Stimulated activated CD4-positive, alpha-beta T cell treated with anti-CD3 and anti-CD28 coated beads, Interleukin-15, amount 100 ng/mL, for 1 hour (primary cell): ENCODE measurements around the gene FGFRL1.

ENCODE experiments used
- DNase-seq, 2 donors: peaks; one replicate each; pipeline ENCODE4 v3.0.0-alpha.2; 2020; ENCODE audit warnings: low read depth in 1 of 2, low spot score in 1 of 2

Gene FGFRL1, protein sequence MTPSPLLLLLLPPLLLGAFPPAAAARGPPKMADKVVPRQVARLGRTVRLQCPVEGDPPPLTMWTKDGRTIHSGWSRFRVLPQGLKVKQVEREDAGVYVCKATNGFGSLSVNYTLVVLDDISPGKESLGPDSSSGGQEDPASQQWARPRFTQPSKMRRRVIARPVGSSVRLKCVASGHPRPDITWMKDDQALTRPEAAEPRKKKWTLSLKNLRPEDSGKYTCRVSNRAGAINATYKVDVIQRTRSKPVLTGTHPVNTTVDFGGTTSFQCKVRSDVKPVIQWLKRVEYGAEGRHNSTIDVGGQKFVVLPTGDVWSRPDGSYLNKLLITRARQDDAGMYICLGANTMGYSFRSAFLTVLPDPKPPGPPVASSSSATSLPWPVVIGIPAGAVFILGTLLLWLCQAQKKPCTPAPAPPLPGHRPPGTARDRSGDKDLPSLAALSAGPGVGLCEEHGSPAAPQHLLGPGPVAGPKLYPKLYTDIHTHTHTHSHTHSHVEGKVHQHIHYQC

DNA sequence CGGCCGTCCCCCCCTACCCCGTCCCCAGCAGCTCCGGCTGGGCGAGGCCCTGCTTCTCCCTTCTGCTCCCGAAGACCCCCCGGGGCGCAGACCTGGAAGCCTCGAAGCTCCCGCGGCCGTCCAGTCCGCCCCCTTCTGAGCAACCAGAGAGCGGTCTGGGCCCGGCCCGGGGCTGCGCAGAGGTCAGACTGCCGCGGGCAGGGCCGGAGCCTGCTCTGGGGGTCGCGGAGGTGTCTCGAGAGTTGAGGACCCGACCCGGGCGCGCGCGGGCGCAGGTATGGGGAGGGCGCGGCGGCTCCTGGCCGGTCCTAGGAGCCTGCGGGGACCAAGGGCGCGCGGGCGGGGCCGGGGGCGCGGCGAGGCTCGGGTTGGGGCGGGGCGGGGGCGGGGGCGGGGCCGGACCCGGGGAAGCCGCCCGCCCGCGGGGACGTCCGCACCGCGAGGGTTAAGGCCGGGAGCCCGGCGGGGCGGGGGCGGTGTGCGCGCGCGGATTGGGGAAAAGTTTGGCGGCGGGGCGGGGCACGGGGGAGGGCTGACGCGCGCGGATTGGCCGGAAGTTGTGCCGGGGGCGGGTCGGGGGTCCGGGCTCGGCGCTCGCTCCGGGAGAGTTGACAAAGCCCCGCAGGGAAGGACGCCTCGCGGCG lies at the start of gene FGFRL1:
TSS of gene FGFRL1 (plus strand) at position 605 of the 644 bp plus-strand sequence. CDS start 860 bp downstream, outside the sequence.
- peak; percentile 90 to 92 for DNase-seq

DNA sequence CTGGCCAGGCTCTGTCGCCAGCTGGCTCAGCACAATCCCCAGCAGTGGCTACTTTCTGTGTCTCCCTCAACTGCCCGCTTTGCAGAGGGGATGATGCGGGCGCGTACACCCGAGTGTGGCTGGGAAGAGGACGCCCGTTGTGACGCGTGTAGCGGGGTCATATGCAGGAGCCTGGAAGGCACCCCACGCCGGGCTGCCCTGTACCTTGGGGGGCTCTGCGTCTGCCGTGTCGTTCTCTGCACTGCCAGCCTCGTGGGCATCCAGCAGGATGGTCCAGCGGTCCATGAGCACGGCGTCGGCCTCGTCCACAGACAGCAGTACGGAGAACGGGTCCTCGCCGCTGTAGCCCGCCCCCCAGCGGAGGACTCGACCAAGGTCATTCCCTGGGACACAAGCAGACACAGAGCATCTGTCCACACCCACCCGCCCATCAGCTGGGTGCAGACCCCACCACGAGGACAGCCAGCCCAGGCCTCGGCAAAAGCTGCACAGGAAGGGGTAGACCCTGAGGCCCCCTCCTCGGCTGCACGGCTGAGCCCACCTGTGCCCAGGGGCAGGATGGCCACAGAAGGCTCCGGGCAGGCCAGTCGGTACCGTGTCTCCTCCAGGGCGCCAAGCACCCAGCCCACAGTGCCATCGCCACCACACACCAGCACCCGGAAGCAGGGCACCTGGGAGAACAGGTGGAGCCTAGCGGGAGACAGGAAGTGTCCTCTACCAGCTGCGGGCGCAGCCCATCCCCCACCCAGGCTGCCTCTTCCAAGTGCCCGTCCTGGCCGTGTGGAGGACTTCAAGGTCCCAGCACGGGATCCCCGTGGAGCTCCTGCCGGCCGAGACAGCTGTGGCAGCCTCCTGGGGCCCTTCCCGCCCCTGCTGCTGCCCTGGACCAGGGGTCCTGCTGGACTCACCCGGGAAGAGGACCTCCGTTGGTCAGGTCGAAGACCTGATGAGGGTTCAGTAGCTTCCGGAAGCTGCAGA lies 48.9 kb upstream of the FGFRL1 start:
- DNase-seq = no peak

DNA sequence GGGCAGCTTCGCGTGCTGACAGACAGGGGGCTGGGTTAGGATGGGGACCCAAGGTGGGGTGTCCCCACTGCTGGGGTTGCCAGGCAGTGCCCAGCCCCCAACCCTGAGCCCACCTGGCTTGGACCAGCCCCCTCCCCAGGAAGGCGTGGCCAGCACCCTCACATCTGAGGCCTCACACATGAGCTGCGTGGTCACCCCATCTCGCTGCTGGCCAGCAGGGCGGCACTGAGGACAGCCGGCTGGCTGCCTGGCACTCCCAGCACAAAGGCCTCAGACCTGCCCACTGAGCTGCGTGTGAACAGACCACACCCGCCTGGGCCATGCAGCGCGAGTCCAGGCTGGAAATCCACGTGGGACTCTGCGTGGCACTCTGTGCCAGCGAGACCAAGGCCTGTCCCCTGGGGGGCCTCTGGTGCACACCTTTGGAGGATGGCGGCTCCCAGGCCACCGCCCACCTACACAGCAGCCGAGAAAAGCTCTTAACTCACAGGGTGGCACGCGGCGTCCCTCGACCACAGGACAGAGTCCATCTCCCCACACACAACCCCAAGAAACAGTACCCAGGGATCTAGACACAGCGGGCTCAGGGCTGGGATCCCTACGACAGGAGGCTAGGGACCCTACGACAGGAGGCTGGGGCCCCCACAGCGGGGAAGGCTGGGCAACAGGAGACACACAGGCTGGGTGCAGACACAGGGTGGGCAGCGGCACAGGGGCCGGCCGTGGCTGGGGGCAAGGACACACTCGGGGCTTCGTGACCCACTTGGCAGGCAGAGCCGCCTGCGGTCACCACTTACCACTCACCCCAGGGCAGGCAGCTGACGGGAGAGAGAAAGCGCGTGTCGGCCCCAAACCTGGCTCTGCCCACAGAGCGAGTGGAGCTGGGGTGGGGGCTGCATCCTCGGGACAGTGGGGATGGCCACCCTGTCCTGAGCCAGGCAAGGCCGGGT lies 47.9 kb upstream of the FGFRL1 start:
- DNase-seq = no peak

DNA sequence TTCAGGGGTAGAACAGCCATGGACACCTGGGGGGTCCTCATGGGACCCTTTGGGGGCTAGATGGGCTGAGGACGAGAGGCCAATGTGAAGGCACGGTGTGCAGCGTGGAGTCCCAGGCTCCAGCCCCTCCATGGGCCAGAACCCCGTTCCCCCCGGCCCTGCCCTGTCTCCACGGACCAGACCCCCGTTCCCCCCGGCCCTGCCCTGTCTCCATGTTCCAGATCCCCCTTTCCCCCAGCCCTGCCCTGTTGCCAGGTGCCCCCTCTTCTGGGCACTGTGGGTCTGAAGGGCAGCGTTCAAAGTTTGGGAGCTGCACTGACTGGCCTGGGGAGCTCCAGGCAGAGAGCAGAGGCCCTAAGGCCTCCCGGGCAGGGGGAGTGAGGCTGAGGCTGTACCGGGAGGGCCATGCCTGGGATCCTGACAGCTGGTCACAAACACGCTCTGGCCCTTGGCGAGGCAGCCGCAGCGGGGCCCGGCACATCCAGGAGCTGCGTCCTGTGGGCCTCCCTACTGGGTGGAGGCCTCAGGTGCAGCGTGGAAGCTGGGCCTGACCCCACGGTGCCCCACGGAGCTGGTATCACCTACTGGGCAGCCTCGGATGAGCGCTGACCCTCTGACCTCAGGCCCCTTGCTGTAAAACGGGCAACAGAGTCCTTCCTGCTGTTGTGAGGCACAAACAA lies 46.9 kb upstream of the FGFRL1 start:
- DNase-seq = no peak

DNA sequence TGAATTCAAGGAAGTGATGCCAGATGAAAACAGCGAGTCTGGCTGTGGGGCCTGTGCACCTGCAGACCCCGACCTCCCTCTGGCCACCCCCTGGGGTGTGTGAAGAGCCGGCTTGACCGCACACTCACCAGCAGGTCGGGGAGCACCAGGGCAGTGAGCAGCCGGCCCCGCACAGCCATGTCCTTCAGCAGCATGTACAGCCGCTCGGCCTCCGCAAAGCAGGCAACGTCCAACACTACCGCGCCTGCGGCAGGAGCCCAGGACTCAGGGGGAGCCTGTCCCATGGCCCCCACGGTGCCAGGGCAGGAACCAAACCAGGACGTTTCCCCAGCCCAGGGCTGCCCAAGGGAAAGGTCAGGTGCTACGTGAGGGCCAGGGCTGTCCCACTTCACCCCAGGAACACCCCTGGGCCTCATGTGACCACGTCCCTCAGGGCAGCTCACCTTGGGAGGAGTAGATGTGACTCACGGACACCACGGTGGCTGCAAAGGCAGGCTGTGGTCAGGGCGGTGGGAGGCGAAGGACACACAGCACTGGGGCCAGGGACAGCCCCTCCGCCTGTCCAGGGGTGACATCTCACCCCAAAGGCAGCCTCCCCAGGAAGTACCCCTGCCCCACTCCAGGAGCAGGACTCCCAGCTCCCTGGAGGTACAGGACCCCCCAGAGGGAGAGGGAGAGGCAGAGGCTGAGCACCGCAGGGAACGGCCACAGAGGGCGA lies 46.2 kb upstream of the FGFRL1 start:
- DNase-seq = no peak

DNA sequence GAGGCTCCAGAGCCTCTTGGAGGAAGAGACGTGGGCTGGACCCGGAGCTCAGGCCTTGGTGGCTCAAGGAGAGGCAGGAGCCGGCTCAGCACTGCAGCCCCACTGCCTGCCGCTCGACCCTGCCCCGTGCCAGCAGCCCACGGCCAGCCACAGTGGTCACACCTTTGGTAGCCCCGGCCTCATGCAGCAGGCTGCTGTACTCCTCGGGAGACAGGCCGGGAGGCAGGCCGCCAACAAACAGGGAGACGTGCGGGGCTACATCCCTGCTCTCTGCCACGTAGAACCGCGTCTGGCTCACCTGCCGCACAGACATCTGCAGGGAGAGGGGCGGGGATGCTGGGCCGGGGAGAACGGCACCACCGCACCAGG lies 45.7 kb upstream of the FGFRL1 start:
- DNase-seq = no peak

DNA sequence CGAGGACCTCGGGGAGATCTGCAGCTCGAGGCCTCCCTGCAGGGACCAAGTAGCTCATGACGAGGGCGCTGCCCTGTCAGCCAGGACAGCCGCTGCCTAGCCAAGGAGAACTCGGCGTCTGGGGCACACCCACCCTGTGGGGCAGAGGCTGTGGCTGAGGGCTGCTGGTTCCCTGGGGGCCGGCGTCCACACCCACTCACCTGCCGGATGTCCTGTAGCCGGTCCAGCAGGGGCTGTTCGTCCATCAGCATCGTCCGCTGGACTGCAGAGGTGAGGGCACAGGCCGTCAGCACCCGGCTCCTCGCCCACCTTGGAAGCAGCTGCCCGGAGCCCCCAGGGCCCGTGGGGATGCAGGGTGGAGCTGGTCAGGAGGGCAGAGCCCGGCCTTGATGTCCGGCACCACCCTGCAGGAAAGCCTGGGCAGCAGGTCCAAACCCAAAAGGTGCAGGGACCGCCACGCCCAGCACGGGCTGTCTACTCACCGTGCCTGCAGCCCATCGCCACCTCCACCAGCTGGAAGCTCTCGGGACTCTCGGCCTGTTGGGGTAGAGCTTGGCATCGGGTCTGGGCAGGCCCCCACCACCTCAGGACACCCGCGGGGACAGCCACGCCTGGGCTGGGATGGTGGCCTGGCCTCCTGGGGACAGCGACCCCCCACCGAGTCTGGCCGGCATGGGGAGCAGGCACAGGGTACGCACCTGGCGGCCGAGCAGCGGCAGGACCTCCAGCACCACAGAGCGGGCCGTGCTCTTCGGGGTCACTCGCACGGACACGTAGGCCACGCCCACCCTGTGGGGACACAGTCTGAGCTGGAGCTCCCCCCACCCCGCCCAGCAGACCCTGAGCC lies 44.9 kb upstream of the FGFRL1 start:
- DNase-seq = no peak

DNA sequence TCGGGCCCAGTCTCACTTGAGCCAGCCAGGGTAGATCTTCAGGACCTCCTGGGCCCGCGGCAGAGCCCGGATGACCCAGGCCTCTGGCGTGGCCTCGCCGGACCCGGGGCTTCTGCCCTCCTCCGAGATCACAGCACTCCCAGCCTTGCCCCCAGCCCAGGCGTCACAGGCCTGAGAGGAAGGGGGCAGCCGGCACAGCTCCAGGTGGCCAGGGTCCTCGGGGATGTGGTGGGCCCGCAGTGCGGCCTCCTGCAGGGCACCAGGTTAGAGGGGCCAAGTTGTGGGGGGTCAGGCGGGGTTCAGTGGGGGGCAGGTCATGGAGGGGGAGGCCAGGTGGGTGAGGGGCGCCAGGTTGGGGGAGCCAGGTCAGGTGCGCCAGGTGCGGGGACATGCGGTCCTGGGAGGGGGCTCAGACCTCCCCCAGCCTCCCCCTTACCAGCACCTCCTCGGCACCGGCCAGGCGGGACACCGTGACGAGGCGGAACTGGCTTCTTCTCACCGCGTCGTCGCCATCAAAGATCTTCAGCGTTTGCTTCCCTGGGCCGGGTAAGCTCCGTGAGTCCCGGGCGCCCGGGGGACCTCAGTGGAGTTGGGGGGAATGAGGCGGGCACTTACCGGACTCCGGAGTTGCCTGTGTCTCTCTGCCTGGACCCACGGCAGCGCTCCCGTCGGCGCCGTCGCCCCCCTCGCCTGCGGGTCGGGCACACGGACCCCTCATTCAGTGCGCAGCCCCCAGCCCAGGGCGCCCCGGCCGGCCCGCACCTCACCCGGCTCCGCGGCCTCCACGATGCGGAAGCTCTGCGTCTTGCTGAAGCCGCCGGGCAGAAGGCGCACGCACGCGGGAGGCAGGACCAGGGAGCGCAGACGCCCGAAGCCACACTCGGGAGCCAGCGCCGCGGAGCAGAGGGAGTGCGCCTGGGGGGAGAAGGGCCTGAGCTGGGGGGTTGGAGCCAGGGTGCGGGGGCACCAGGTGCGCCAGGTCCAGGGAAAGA lies 44.0 kb upstream of the FGFRL1 start:
- DNase-seq = no peak

DNA sequence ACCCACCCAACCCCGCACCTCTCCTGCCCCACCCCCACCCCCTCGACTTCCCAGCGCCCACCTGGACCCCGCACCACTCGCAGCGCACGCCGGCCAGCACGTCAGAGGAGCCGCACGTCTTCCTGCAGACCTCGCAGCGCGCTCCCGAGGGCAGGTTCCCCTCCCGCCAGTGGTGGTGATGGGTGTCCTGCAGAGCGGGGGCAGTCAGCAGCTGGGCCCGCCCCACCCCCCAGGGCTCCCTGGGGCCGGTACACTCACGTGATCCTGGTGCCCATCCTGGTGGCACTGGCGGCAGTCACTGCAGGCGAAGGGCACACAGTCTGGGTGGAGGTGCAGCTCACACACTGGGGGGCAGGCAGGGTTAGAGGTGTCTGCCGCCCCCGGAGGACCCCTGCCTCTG lies 43.2 kb upstream of the FGFRL1 start:
- no peak for DNase-seq

DNA sequence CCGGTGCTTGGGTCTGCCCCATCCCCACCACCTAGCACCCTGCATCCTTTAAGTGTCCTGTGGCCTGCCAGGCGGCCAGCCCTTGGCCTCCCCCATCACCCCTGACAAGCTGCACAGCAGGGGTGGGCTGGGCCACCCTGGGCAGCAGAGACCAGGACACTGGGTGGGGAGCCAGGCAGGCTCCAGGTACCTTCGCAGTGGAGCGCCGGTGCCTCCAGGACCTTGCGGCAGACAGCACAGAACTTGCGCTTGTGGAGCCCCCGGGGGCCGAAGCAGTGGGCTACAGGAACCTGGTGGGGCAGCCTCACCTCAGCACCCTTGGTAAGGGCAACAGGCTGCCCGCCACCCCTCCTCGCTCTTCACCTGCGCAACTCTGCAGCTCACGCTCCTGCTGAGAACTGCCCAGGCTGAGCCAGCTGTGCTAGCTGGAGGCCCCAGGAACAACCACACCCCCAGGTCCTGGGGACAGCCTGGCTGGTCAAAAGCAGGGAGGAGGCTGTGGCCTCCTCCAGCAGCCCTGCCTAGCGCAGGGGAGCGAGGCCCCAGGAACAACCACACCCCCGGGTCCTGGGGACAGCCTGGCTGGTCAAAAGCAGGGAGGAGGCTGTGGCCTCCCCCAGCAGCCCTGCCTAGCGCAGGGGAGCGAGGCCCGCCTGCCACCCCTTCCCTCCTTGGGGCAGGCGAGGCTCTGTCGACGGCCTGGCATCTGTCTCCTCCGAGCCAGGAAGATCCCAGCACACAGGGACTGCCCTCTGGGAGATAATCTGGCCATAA lies 42.6 kb upstream of the FGFRL1 start:
- DNase-seq = no peak

DNA sequence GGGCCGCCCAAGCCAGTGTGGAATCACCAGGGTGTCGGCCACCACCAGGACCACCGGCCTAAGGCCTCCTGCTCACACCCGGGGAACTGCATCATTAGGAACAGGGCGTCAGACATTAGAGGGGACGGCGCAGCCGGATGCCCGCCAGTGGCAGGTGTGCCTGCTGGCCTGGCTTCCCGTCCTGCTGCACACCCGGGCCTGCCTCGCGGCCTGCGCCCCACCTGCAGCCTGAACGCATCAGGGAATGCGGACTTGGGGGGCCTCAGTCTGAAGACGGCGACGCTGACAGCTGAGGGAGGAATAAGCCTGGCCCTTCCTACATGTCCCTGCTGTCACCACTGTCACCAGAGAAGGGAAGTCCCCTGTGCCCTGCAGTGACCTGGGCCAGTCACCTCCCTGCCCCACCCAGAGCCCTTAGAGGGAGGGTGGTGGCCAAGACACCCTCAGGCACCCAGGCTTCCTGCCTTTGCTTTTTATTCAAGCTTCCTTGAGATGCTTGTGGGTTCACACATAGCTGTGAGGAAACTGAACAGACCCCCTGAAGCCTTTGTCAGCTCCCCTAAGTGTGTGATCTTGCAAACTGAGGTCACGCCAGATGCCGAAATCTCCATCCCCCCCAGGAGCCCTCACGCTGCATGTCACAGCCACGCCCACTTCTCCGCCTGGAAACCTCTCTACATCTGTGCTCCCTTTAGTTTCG lies 41.2 kb upstream of the FGFRL1 start:
- DNase-seq = no peak

DNA sequence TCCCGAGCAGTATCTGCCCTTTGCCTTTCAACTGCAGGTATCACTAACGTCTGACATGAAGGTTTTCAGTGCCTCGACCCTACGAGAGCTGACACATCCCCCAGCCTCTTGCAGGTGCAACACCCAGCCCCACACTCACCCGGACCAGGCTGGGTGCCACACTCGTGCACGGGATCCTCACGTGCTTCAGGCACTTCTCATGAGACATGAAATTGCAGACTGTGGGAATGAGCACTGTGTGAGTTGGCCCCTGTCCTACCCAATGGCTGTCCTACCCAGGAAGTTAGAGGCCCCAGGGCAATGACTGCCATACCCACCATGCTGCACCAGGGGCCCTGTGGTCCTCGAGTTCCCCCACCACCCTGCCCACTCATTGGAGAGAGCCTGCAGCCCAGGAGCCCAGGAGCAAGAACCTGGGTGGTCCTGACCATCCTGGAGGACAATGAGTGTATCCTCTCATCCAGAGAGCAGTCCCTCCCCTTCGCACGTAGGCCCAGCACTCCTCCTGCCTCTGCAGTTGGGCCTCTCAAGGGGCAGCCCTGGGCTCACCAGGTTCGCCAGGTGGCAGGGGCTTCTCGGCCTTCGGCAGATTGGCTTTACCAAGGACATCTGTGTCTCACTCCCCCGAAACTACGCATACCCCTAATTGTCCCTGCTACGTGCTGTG lies 40.4 kb upstream of the FGFRL1 start:
- no peak for DNase-seq

DNA sequence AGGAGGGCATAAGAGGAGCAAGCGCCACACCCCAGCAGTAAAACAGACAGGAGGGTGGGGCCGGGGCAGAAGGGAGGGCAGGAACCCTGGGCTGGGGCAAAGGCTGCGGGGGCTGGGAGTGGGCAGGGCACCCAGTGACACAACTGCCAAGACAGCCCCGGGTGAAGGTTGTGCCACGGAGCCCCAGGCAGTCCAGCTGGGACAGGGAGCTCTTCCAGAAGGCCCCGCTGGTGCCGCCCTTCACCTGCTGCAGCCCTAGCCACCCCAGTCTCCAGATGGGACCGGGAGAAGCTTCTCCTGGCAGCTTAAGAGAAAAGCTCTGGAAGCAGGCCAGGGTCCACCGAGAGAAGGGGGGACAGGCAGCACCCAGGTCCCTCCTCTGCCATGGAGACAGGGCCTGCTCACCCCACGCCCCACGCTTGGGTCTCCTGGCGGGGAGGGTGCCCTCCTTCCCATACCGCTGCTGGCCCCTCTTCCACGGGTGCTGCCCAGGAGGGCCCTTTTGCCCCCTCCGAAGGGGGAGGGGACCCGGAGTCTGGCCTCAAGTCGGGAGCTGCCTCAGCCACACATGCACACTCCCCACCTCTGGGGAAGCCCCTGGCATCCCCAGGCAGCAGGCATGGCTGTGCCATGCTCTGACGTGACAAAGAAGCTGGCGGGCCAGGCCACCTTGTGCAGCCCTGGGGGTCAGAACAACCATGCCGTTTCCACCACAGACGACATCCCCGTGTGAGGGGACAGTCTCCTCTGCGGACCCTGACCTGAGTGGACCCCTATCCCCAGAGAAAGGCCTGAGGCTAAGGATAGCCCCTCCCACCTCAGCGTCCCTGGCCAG lies 39.5 kb upstream of the FGFRL1 start:
- DNase-seq = no peak
